Glutamatergic neuron (in vitro differentiated cells): ENCODE measurements around the gene STPG3. TPM values are rescaled to one million over a fixed set of nuclear protein-coding genes. Genes with fewer than 3 reads are reported as not detected.
"Not testable (repeated sequence)": the region's sequence is repeated elsewhere in the genome, so short reads cannot be mapped to it uniquely, and the experiment has no call there.

Experiments
- DNase-seq: peaks from one replicate; pipeline ENCODE4 v3.0.0; 2022
- H3K27ac Mint-ChIP-seq: one replicate; pipeline ENCODE4 v1.8.0; 2020; ENCODE audit warnings: mild to moderate bottlenecking, mixed read lengths, inconsistent platforms; ENCODE audit not compliant: unreplicated experiment
- H3K27me3 Mint-ChIP-seq: one replicate; pipeline ENCODE4 v1.8.0; 2020; ENCODE audit warnings: mild to moderate bottlenecking, moderate library complexity, mixed read lengths, inconsistent platforms; ENCODE audit not compliant: unreplicated experiment
- H3K36me3 Mint-ChIP-seq: one replicate; pipeline ENCODE4 v1.8.0; 2020; ENCODE audit warnings: mild to moderate bottlenecking, mixed read lengths, inconsistent platforms; ENCODE audit not compliant: unreplicated experiment
- H3K4me1 Mint-ChIP-seq: one replicate; pipeline ENCODE4 v1.8.0; 2020; ENCODE audit warnings: mild to moderate bottlenecking, low read depth, mixed read lengths, inconsistent platforms; ENCODE audit not compliant: unreplicated experiment
- H3K4me3 Mint-ChIP-seq: one replicate; pipeline ENCODE4 v1.8.0; 2020; ENCODE audit warnings: mild to moderate bottlenecking, mixed read lengths, inconsistent platforms; ENCODE audit not compliant: unreplicated experiment
- H3K9me3 Mint-ChIP-seq: one replicate; pipeline ENCODE4 v1.8.0; 2020; ENCODE audit warnings: mild to moderate bottlenecking, moderate library complexity, mixed read lengths, inconsistent platforms; ENCODE audit not compliant: unreplicated experiment
- CTCF ChIP-seq: fragments of 200-600 bp; sonication (generic); IDR thresholded peaks from one replicate; pipeline ENCODE4 v1.5.0; 2021; ENCODE audit not compliant: partially characterized antibody, unreplicated experiment
- total RNA-seq: library from RNA; stranded (reverse); fragmentation: NEBNext Ultra II Directional; extraction: Animal tissue kit (Norgen Biotek cat#: 25700); gene quantifications from one replicate; pipeline ENCODE4 v1.2.1, GENCODE V29; 2021; ENCODE audit not compliant: unreplicated experiment

Gene STPG3
- total RNA-seq, 1 donor from 2014 or later: not detected

- no peak for DNase-seq
- Mint-ChIP-seq H3K36me3 (no peaks in the 10 kb centered on the region), H3K27me3 (peaks cover 2% of the 10 kb centered on the region), H3K4me1 (peaks cover 1% of the 10 kb centered on the region), H3K27ac (no peak overlapping the region), H3K9me3 (peaks cover 5% of the 10 kb centered on the region), H3K4me3 (peak overlapping the region; percentile 84)
- TF ChIP-seq CTCF: no peak
These were observed 4.5 kb downstream of the STPG3 start for GRCh38 chr9:137255448-137256114.

- Mint-ChIP-seq H3K4me3 (peak overlapping the region; percentile 84), H3K27me3 (peaks cover 2% of the 10 kb centered on the region), H3K36me3 (no peaks in the 10 kb centered on the region), H3K4me1 (peaks cover 1% of the 10 kb centered on the region), H3K9me3 (peaks cover 5% of the 10 kb centered on the region), H3K27ac (no peak overlapping the region)
- DNase-seq: no peak
- TF ChIP-seq CTCF: no peak
These were observed 5.3 kb downstream of the STPG3 start for GRCh38 chr9:137256362-137256761.

- Mint-ChIP-seq H3K4me3 (peak overlapping the region; percentile 84), H3K36me3 (no peaks in the 10 kb centered on the region), H3K27ac (peak overlapping the region; percentile 79), H3K9me3 (peaks cover 8% of the 10 kb centered on the region), H3K4me1 (peaks cover 1% of the 10 kb centered on the region), H3K27me3 (peaks cover 2% of the 10 kb centered on the region)
- no peak for TF ChIP-seq CTCF
- no peak for DNase-seq
These were observed 5.8 kb downstream of the STPG3 start for GRCh38 chr9:137256856-137257255.

- not testable (repeated sequence) for H3K4me1 Mint-ChIP-seq, H3K36me3 Mint-ChIP-seq, H3K9me3 Mint-ChIP-seq, H3K4me3 Mint-ChIP-seq, H3K27me3 Mint-ChIP-seq
- DNase-seq: peak; percentile 61
- peak; percentile 53 for TF ChIP-seq CTCF
- peak overlapping the region; percentile 33 for H3K27ac Mint-ChIP-seq
These were observed 11.3 kb downstream of the STPG3 start for GRCh38 chr9:137262173-137262908.

- H3K4me3 Mint-ChIP-seq: no peak overlapping the region
- H3K36me3 Mint-ChIP-seq: no peaks in the 10 kb centered on the region
- H3K27me3 Mint-ChIP-seq: no peaks in the 10 kb centered on the region
- H3K9me3 Mint-ChIP-seq: peaks cover 5% of the 10 kb centered on the region
- TF ChIP-seq CTCF: no peak
- DNase-seq: no peak
- H3K27ac Mint-ChIP-seq: peak overlapping the region; percentile 33
- no peaks in the 10 kb centered on the region for H3K4me1 Mint-ChIP-seq
These were observed 11.8 kb downstream of the STPG3 start for GRCh38 chr9:137262909-137263285.
